Activated T-helper 2 cell treated with anti-CD3 and anti-CD28 coated beads, Interferon-gamma antibody, Interleukin-2, Interleukin-4, amounts not matched to agents 10 μg/mL and 5 μg/mL and 100 μg/mL, durations not matched to agents 14 hours and 24 hours and 36 hours (primary cell): ENCODE results near the gene AKAP5. TPM values are rescaled to one million over a fixed set of nuclear protein-coding genes. Genes with fewer than 3 reads are reported as not detected.

ENCODE experiments used
- DNase-seq: peaks from one replicate; pipeline ENCODE4 v3.0.0; 2021; ENCODE audit warnings: low spot score
- H3K27ac Mint-ChIP-seq: one replicate; pipeline ENCODE4 v1.8.0; 2021; ENCODE audit warnings: mixed read lengths
- H3K27me3 Mint-ChIP-seq: one replicate; pipeline ENCODE4 v1.8.0; 2021; ENCODE audit warnings: low read depth, mixed read lengths
- H3K36me3 Mint-ChIP-seq: one replicate; pipeline ENCODE4 v1.8.0; 2021; ENCODE audit warnings: low read depth, mixed read lengths
- H3K4me1 Mint-ChIP-seq: one replicate; pipeline ENCODE4 v1.8.0; 2021; ENCODE audit warnings: low read depth, mixed read lengths
- H3K4me3 Mint-ChIP-seq: one replicate; pipeline ENCODE4 v1.8.0; 2021; ENCODE audit warnings: low read depth, mild to moderate bottlenecking, moderate library complexity, mixed read lengths
- H3K9me3 Mint-ChIP-seq: one replicate; pipeline ENCODE4 v1.8.0; 2021; ENCODE audit warnings: mixed read lengths
- intact Hi-C: fragments of 100-400 bp; cut with micrococcal nuclease; formaldehyde crosslinking; loops from one replicate; pipeline ENCODE4 v1.15.1; 2023
- total RNA-seq: library from RNA; stranded (reverse); gene quantifications from 2 replicates; pipeline ENCODE4 v1.2.3, GENCODE V29; 2022

Gene AKAP5
- 2.3 and 2.5 TPM in 2 replicates for total RNA-seq

DNA sequence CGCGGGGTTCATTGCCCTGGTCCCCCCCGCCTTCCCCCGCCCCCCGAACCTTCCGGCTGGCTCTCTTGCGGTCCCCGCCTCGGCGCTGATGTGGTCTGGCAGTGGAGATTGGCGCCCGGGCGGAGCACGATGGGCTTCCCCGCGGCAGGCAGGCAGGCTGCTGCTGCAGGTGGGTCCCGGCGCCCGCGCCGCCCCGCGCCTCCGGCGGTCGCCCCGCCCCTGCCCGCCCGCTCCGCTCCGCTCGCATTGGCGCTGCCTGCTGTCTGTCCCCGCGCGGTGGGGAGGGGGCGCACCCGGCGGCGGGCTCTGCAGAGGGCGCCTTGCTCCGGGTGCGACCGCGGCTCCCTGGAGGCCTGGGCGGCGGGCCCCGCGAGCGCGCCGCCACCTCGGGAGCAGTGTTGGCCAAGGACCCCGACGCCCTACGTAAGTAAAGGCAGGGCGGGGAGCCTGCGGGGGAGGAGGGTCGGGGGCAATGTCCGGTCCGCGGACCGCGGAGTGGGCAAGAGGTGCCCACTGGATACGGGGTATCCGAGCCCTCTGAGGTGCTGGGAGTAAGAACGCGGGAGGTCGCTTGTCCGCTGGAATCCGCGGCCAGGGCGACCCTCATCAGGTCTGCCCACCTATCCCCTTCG, at the start of gene AKAP5:
Gene AKAP5 (plus strand): TSS at position 309 of the 632 bp plus-strand sequence. CDS start 2,896 bp downstream, outside the sequence.
- peak within 1 kb of the TSS; percentile 70 for H3K27ac Mint-ChIP-seq
- peak; percentile 56 for DNase-seq
- peaks cover 35% of the 10 kb centered on the region for H3K4me1 Mint-ChIP-seq
- intact Hi-C loops = loop anchor here (5.0 kb wide), 2 partner anchors 78 to 128 kb away; partner anchors contain the start of gene MTHFD1
- peaks cover 23% of the 10 kb centered on the region for H3K36me3 Mint-ChIP-seq
- peak within 1 kb of the TSS; percentile 84 for H3K4me3 Mint-ChIP-seq
- H3K9me3 Mint-ChIP-seq = no peaks in the 10 kb centered on the region
- H3K27me3 Mint-ChIP-seq = no peaks in the 10 kb centered on the region

- H3K4me3 Mint-ChIP-seq = no peak overlapping the region
- H3K9me3 Mint-ChIP-seq = no peaks in the 10 kb centered on the region
- DNase-seq = no peak
- peaks cover 44% of the 10 kb centered on the region for H3K4me1 Mint-ChIP-seq
- H3K27ac Mint-ChIP-seq = peak overlapping the region; percentile 22
- peaks cover 84% of the 10 kb centered on the region for H3K36me3 Mint-ChIP-seq
- H3K27me3 Mint-ChIP-seq = no peaks in the 10 kb centered on the region
- intact Hi-C loops = no loop called here
Observed at GRCh38 chr14:64416348-64416932, 48.9 kb upstream of the AKAP5 start.

DNA sequence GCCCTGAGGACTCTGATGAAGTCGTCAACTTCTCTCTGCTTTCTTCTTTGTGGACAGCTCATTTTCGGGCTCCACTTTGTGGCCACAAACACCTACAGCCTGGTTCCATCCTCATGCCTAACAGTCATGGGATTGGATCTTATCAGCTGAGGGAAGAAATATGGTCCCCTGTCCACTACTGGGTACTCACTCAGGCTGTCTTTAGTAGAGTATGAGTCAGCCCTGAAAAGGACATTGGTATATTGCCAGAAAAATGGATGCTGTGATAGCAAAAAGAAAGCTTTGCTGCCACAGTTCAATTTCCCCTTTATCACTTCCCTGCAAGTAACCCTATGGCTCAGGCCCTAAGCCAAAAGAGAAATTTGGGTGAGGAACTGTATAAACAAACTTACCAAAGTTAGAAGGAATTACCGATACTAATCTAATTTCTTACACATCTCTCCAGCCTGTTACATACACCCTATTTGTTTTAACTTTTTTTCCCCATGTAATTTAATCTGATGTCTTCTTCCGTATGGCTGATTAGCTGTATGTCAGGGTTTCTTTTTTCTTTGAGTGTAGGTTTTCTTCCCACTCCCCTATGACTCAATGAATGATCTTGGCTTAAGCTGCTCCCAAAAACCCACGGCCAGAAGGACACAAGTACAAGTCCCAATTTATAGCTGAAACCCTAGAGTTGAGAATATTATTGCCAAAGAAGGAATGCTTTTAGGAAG, 48.1 kb upstream of the AKAP5 start:
- Mint-ChIP-seq H3K27me3 (no peaks in the 10 kb centered on the region), H3K9me3 (no peaks in the 10 kb centered on the region), H3K27ac (peak overlapping the region; percentile 65)

GRCh38 chr14:64417771-64418125, 47.6 kb upstream of the AKAP5 start:
- H3K9me3 Mint-ChIP-seq = no peaks in the 10 kb centered on the region
- peak overlapping the region; percentile 65 for H3K27ac Mint-ChIP-seq
- DNase-seq = no peak
- H3K36me3 Mint-ChIP-seq = peaks cover 85% of the 10 kb centered on the region
- peaks cover 44% of the 10 kb centered on the region for H3K4me1 Mint-ChIP-seq
- no peaks in the 10 kb centered on the region for H3K27me3 Mint-ChIP-seq
- intact Hi-C loops = no loop called here
- no peak overlapping the region for H3K4me3 Mint-ChIP-seq

More for the DNA sequence above, 48.1 kb upstream of the AKAP5 start:
- no peak overlapping the region for H3K4me3 Mint-ChIP-seq
- intact Hi-C loops = no loop called here
- peaks cover 42% of the 10 kb centered on the region for H3K4me1 Mint-ChIP-seq
- no peak for DNase-seq
- H3K36me3 Mint-ChIP-seq = peaks cover 82% of the 10 kb centered on the region

DNA sequence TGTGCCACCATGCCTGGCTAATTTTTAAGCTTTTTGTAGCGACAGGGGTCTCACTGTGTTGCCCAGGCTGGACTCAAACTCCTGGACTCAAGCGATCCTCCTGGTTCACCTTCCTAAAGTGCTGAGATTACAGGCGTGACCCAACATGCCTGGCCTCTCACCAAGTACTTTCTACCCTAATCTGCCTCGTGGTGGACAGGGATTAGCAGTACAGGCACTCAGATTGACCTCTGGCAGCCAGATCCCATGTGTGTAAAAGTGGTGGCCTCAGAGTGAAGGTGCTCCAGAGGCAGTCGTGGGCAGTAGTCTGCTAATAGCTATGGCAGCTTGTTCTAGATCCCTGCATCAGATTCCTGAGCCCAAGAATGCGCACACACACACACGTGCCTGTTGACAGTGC, 46.3 kb upstream of the AKAP5 start:
- intact Hi-C loops = no loop called here
- H3K4me3 Mint-ChIP-seq = no peak overlapping the region
- H3K4me1 Mint-ChIP-seq = peaks cover 51% of the 10 kb centered on the region
- no peak for DNase-seq
- no peak overlapping the region for H3K27ac Mint-ChIP-seq
- H3K36me3 Mint-ChIP-seq = peaks cover 86% of the 10 kb centered on the region
- no peaks in the 10 kb centered on the region for H3K9me3 Mint-ChIP-seq
- H3K27me3 Mint-ChIP-seq = no peaks in the 10 kb centered on the region

- Mint-ChIP-seq H3K27me3 (no peaks in the 10 kb centered on the region), H3K4me3 (no peak overlapping the region), H3K4me1 (peaks cover 52% of the 10 kb centered on the region), H3K27ac (peak overlapping the region; percentile 72), H3K9me3 (no peaks in the 10 kb centered on the region), H3K36me3 (peaks cover 91% of the 10 kb centered on the region)
- intact Hi-C loops = loop anchor here (10.0 kb wide), 1 partner anchor 566 kb away; the partner anchor contains the start of gene SYNE2
- no peak for DNase-seq
Observed at GRCh38 chr14:64421166-64421565, 44.1 kb upstream of the AKAP5 start.

- Mint-ChIP-seq H3K27ac (peak overlapping the region; percentile 90), H3K9me3 (no peaks in the 10 kb centered on the region), H3K36me3 (peaks cover 91% of the 10 kb centered on the region), H3K4me3 (no peak overlapping the region), H3K27me3 (no peaks in the 10 kb centered on the region), H3K4me1 (peaks cover 48% of the 10 kb centered on the region)
- intact Hi-C loops = loop anchor here (2.0 to 10.0 kb wide), 6 partner anchors 13 to 567 kb away; partner anchors contain the start of genes SYNE2 and ZBTB1
- no peak for DNase-seq
Observed at GRCh38 chr14:64422005-64422404, 43.3 kb upstream of the AKAP5 start.

DNA sequence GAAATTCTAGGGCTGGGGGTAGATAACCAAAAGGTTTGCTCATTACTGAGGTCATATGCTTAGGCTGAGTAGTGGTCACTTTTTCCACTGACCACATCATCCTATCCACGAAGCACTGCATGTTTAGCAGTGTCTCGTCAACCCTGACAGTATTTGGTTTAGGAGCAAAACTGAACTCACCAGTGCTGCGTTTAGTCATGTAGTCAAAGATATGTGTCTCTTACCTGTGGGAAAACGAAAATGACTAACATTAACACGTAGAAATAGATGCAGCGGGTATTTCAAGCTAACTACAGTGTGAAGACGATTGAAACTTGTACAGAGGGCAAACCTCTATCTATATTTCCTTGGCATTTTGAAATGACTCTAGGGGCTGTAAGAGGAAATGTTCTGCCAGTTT, 42.5 kb upstream of the AKAP5 start:
- peak overlapping the region; percentile 33 for H3K4me3 Mint-ChIP-seq
- no peaks in the 10 kb centered on the region for H3K27me3 Mint-ChIP-seq
- peaks cover 40% of the 10 kb centered on the region for H3K4me1 Mint-ChIP-seq
- intact Hi-C loops = loop anchor here (1.0 to 10.0 kb wide), 8 partner anchors 14 to 568 kb away; partner anchors contain the start of genes MTHFD1, SYNE2 and ZBTB1
- no peaks in the 10 kb centered on the region for H3K9me3 Mint-ChIP-seq
- no peak for DNase-seq
- peaks cover 91% of the 10 kb centered on the region for H3K36me3 Mint-ChIP-seq
- peak overlapping the region; percentile 90 for H3K27ac Mint-ChIP-seq

DNA sequence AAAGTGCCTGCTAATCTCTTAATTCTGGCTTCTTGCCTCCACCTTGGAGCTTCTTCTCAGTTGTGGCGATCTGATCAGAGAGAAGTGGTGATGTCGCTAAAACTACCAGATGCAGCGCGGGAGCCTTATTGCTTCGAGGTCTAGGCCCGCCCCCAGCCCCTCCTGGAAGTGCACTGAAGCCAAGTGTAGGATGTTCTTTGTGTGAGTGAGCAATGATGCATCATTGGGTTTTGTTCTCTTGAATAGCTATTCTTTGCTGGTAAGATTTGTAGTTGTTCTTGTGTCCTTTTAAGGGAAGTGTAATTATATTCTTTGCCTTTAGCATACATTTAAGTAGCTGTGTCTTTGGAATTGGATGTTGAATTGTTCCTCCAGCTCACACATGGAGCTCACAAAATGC, 41.3 kb upstream of the AKAP5 start:
- peaks cover 88% of the 10 kb centered on the region for H3K36me3 Mint-ChIP-seq
- H3K27me3 Mint-ChIP-seq = no peaks in the 10 kb centered on the region
- peaks cover 39% of the 10 kb centered on the region for H3K4me1 Mint-ChIP-seq
- H3K4me3 Mint-ChIP-seq = peak overlapping the region; percentile 51
- peak overlapping the region; percentile 93 for H3K27ac Mint-ChIP-seq
- no peaks in the 10 kb centered on the region for H3K9me3 Mint-ChIP-seq
- intact Hi-C loops = loop anchor here (1.0 to 10.0 kb wide), 8 partner anchors 15 to 569 kb away; partner anchors contain the start of genes MTHFD1, SYNE2 and ZBTB1
- DNase-seq = no peak

DNA sequence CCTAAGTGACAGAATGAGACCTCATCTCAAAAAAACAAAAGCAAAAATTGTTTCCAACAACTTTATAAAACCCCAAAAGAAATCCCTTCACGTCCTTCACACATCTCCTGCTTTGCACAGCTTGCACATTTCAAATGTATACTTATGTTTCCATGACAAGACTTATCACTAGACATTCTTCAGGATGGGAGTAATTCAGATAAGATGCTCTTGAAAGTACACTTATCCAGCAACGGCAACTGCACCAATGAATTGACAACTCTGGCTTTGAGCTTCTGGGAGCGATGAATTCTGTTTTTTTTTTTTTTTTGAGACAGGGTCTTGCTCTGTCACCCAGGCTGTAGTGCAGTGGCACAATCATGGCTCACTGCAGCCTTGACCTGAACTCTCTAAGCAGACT, 30.8 kb upstream of the AKAP5 start:
- Mint-ChIP-seq H3K36me3 (peaks cover 82% of the 10 kb centered on the region), H3K4me3 (no peak overlapping the region), H3K27ac (no peak overlapping the region), H3K27me3 (no peaks in the 10 kb centered on the region), H3K4me1 (peaks cover 18% of the 10 kb centered on the region), H3K9me3 (no peaks in the 10 kb centered on the region)
- no peak for DNase-seq
- intact Hi-C loops = no loop called here

- Mint-ChIP-seq H3K27me3 (no peaks in the 10 kb centered on the region), H3K36me3 (peaks cover 78% of the 10 kb centered on the region), H3K4me1 (peaks cover 20% of the 10 kb centered on the region), H3K4me3 (no peak overlapping the region), H3K27ac (peak overlapping the region; percentile 66), H3K9me3 (no peaks in the 10 kb centered on the region)
- intact Hi-C loops = no loop called here
- no peak for DNase-seq
Observed at GRCh38 chr14:64438181-64438841, 27.0 kb upstream of the AKAP5 start.

DNA sequence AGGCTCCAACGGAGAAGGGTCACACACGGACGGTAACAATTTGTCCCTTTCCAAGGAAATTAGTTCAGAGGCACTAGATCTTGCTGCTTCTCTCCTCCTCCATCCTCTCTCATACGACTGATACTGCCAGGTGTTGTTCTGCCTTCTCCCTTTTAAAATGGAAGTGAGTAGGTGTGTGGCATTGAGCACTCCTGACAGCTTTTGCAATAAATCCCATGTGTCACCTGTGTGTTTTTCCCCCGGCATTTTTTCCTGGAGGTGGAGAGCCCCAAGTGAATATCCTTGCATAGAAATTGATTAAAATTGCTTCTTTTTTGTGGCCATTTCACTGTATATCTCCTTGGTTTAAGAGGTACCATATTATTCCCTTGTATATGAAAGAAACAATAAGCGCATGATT, 26.2 kb upstream of the AKAP5 start:
- Mint-ChIP-seq H3K4me1 (peaks cover 25% of the 10 kb centered on the region), H3K9me3 (no peaks in the 10 kb centered on the region), H3K27ac (peak overlapping the region; percentile 66), H3K36me3 (peaks cover 81% of the 10 kb centered on the region), H3K4me3 (no peak overlapping the region), H3K27me3 (no peaks in the 10 kb centered on the region)
- intact Hi-C loops = no loop called here
- no peak for DNase-seq
